Measurements from ENCODE around the gene MYO7A.

- TF ChIP-seq CTCF (conservative IDR thresholded peaks at IDR 0.05; ENCODE audit: low read depth in 2 of 2) (no peak), EZH2 (IDR thresholded peaks at IDR 0.05; ENCODE audit: low read depth, unreplicated experiment) (no peak), EZH2phosphoT487 (IDR thresholded peaks at IDR 0.05; ENCODE audit: unreplicated experiment) (no peak), POLR2AphosphoS5 (IDR thresholded peaks at IDR 0.05; ENCODE audit: low read depth) (no peak), JUNB (IDR thresholded peaks at IDR 0.05; ENCODE audit: unreplicated experiment) (no peak)
These were observed 34.8 kb upstream of the MYO7A start for GRCh38 chr11:77093056-77093891.
